ENCODE results near the gene EIF3L.

The EIF3L gene

DNA sequence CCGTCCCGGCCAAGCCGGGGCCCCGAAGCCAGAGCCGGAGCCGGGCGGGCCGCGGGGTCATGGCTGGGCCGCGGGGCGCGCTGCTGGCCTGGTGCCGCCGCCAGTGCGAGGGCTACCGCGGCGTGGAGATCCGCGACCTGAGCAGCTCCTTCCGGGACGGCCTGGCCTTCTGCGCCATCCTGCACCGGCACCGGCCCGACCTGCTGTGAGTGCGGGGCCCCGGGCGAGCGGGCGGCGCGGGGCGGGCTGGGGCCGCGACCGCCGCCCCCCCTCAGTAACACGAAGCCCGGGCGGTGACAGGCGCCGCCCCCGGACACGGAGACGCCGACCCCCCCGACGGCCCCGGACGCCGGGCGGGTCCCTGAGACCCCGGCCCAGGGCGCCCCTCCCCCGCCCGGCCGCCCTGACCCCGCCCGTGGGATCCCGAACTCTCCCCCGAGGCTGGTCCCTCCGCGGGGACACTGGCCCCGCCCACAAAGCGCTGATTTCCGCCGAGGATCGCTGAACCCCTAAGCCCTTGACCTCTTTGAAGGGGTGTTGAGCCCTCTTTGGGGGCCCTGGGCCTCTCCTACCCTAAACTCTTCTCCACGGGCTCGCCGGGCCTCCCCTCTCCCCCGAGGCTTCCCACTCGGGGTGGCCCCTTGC lies 57.3 kb downstream of the EIF3L start:
- no peak for DNase-seq (ENCODE audit: low spot score)

DNA sequence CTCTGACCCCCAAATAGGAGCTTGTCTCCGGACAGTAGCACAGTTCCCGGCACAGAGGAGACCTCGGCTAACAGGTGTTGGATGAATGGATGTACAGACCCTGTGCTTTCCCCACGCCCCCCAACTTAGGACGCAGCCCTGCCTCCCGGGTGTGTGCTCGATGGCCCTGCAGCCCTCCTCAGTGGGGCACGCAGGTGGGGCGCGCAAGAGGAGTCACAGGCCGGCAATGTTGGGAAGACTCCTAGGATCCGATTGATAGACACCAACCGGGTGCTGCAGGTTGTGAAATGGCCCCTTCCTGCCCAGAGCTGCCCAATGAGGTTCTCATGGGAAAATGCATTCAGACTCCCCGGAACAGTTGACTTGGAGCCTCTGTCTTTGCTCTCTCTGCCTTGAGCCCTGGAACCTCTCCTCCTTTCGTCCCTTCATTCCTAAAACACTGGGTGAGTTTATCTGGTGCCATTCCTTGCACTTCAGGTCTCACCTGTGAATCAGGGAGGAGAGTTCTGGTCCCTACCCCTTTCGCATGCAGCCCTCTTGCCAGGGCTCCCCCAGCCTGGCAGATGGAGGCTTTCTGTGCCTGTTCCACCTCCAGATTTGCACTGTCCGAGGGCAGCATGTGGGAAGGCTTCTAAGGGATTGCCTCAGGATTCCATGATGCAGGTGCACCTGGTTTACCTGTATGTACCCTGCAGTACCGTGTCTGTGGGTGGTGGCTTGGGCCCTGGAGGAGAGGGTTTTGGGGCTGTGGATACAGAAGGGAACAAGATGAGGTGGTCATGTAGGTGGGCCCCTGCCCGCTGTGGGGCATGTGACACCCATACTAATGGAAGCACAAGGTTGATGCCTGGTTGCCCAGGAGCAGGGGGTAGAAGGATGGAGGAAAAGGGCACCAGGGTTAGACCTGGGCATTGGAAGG lies 58.1 kb downstream of the EIF3L start:
- DNase-seq (ENCODE audit: low spot score), result no peak

DNA sequence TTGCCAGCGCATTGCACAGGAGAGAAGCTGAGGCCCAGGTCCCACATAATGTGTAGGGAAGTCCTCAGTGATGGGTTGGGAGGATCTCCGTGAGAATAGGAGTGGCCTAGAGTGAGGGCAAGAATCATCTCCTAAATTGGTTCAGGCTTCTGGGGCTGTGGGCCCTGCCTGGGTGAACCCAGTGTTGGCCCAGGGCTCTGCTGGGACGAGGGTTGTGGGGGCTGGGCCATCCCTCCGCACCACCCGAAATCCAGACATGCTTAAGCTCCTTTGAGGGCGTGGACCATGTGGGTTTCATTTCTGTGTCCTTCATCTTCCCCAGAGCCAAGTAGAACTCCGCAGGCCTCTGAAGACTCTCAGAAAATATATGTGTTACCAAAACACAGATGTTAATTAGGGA lies 60.5 kb downstream of the EIF3L start:
- no peak for DNase-seq (ENCODE audit: low spot score)

DNA sequence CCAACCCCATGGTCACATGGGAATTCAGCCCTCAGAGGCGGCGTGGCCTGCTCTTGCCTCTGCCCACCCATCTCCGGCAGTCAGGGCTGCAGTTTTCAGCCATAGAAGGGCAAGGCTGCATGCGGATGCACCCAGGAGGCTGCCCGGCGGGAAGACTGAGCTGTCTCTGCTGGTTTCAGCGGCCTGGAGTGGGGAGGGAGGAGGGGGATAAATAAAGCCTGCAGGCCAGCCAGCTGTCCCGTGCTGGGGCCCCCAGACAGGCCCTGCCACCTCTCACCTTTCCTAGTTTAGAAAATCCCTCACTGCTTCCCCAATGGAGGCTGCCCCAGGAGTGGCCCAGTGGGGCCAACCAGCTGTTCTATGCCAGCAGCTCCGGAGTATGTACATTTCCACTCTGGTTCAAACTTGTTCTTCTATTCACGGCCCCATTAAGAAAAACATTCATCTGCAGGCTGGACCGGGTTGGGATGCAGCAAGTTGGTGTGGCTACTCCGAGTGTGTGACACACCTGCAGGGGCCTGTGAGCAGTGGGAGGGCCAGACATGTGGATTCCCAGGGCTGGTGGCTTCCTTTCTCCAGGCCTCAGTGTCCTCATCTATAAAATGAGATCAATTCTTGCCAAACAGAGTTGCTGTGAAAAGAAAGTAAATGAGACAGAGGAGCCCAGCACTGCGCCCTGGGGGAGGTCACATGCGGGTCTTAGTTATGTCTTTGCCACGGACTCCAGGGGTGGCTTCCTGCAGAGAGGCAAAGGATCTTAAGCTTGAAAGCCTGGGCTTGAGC lies 61.9 kb downstream of the EIF3L start:
- DNase-seq (ENCODE audit: low spot score), result no peak

DNA sequence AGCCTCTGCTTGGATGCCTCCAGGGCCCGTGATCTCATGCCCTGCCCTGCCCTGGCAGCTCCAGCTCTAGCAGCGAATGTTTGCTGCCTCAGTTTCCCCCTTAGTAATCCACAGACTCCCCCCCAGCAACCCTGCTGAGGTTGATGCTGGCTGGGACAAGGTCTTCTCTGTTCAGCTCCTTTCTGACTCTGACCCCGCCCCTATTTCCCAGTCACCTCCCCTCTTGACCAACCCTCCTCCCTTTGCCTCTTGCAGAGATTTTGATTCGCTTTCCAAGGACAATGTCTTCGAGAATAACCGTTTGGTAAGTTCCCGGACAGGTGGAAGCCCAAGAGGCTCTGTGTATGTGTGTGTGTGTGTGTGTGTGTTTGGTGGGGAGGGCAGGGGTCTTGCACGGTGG lies 62.5 kb downstream of the EIF3L start:
- no peak for DNase-seq (ENCODE audit: low spot score)

DNA sequence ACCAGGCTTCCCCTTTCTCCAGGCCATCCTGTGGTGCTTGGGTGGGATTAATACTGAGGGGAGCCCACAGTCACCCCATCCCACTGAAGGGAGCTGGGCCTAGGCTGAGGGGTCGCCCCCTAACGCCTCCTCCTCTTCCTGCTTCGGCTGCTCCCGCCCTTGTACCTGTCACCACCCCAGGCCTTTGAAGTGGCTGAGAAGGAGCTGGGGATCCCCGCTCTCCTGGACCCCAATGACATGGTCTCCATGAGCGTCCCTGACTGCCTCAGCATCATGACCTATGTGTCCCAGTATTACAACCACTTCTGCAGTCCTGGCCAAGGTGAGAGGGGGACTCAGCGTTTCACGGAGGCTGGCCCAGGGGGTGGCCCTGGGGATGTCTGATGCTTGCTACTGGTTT lies 63.0 kb downstream of the EIF3L start:
- no peak for DNase-seq (ENCODE audit: low spot score)

DNA sequence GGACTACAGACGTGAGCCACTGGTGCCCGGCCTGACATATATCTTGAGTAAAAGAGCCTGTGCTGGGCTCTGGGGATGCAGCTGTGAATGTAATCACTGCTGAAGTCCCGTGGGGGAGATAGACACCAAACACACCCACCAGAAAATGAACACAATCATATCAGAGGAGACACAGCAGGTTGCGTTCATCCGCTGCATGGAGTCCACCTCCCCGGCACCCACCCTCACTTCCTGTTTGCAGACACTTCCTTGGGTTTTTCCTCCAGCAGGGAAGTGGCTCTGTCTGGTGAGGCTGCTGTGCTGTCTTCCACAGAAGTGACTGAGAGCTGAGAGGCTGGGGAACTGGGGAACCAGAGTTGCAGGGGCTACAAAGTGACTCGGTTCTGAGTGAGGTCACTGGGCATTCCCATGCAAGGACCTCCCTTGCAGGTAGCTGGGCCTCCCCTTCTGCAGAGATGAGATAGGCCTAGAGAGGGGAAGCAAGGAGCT lies 64.1 kb downstream of the EIF3L start:
- DNase-seq (ENCODE audit: low spot score), result no peak

DNA sequence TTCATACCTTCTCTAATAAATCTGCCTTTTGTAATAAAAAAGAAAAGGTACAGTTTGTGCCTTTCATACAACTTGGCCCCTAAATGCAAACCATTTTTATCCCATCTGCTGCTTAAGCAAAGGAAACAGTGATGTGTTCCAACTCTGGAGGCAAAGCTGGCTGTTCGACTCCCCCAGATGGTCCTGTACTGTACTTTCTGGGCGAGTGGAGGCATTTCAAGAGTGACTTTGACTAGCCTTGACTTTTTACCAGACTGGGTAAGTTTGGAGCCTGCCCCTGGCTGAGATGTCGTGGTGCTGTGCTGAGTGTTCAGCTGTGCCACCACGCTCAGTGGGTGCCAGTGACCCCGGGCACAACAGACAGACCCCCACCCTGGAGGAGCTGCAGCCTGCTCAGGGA lies 67.1 kb downstream of the EIF3L start:
- no peak for DNase-seq (ENCODE audit: low spot score)

DNA sequence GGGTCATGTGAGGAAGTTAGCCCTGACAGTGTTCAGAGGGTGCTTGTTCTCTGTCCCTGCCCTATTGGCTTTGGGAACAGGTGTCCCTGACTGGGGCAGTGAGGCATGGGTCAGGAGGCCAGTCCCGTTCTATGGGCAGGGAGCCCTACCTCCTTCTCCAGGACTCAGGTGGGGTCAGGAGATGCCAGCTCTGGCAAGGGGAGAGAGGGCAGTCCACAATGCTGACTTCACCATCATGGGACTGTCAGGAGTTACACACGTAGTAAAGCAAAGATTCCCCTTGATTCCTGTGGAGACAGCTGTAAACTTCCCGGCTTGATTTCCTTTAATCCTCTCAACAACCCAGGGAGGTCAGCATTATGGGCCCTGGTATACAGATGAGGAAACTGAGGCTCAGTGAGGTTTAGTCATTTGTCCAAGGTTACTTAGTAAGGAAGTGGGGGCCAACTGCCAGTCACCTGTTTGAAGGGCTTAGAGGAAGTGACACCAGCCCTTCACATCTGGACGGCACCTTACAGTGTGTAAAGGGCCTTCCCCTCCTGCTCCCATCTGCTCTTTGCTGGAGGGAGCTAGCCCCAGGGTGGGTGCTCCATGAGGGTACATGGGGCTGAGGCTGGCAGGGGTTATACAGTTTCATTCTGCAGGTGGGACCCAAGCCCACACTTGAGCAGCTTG lies 68.8 kb downstream of the EIF3L start:
- DNase-seq (ENCODE audit: low spot score), result no peak

DNA sequence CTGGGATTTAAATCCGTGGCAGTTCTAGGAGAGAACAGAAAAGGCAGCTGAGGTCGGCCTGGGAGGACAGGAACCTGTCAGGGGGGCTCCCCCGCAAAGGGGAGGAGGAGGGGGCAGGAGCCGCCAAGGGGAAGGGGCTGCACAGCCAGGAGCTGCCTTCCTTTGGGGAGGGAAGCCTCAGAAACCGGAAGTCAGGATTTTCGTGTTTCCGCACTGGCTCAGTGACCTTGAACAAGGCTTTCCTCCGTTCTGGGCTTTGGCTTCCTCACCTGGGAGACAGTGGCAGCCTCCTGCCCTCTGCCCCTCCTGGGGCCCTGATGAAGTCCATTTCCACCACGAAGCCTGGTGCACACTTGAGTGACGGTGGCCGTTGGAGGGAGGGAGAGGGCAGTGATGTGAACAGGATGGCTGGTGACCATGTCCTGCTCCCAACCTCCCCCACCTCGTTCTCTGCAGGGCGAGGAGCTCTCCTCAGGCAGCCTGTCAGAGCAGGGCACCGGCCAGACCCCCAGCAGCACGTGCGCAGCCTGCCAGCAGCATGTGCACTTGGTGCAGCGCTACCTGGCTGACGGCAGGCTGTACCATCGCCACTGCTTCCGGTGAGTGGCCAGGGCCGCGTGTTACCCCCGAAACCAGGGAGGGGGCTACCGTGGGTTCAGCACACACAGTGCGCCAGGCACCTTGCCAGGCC lies 69.5 kb downstream of the EIF3L start:
- DNase-seq (ENCODE audit: low spot score), result no peak

DNA sequence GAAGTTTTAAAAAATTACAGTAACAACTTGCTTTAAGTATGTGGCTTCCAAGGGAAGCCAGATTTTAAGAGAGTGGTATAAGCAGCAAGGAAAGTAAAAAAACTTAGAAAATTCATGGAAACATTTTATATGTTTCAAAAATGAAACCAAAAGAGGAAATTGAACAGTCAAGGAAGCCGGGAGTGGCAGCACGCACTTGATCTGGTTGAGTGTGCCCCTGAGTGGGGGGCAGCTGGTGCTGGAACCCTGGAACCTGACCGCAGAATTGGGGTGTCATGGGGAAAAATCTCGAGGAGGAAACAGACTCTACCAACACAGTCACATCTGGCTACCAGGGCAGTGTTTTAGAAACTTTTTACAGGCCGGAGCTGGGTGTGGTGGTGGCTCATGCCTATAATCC lies 70.9 kb downstream of the EIF3L start:
- DNase-seq (ENCODE audit: low spot score), result no peak

DNA sequence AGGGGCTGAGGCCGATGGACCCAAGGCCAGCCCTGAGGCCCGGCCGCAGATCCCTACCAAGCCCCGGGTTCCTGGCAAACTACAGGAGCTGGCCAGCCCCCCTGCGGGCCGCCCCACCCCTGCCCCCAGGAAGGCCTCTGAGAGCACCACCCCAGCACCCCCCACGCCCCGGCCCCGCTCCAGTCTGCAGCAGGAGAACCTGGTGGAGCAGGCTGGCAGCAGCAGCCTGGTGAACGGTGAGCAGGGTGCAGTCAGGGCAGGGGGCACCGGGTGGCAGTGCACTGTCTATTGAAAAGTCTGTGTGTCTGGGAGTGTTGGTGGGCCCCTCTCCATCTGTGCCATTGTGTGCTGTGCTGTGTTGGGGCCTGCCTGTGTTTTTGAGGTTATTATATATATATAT lies 73.0 kb downstream of the EIF3L start:
- no peak for DNase-seq (ENCODE audit: low spot score)

DNA sequence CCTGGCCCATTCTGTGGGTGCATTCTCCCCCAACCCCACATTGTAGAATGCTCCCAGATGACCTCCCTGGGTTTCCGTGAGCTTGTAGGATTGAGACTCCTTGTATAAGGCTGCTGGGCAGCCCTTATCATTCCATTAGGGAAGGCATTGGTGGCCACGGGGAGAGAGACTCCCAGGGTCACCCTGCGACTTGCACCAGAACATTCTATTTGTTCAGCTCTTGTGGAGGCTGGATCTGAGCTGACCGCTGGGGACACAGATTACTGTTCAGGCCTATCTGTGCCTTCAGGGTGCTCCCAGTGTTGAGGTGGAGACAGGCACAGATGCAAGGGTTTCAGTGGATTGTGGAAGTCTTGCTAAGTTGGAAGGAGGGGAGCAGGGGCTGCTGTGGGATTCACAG lies 74.7 kb downstream of the EIF3L start:
- no peak for DNase-seq (ENCODE audit: low spot score)

DNA sequence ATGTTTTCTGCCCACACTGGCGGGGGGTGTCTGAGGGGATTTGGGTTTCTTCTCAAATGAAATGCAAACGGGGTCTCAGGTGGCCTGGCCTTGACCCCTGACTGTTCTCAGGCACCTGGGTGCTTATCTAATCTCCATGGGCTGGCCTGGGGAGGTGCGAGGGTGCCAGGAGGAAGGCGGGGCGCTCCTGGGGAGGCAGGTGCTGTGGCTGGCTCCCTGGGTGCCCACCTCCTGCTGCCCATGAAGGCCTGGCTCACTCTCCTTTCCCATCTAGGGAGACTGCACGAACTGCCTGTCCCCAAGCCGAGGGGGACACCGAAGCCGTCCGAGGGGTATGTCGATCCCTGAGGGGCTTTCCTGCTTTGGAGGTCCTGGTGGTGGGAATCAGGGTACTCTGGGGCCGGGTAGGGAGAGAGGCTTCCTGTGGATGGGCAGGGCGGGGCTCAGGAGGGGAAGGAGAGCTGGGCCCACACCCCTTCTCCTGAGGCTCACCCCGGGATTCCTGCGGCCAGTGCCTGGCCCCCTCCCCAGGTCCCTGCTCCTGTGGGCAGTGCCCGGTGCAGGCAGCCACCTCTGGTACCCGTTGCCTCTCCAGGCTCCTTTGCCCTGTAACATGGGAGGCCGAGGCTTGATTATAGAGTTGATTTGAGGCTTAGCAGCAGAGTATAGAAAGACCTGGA lies 75.3 kb downstream of the EIF3L start:
- no peak for DNase-seq (ENCODE audit: low spot score)

DNA sequence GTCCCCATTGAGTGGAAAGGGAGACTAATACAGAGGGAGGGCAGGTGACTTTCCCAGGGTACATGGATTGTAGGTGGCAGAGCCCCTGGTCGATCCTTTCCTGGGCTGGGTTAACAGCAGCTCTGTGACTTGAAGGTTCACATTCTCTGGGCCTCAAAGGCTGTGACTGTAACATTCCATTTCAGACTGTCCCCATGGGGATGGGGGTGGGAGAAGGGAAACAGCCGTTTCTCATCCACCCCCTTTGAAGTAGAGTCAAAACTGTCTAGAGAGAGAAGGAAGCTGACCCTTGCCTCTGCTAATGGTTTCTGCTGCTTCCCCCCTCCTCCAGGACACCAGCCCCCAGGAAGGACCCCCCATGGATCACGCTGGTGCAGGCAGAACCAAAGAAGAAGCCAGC lies 76.1 kb downstream of the EIF3L start:
- no peak for DNase-seq (ENCODE audit: low spot score)

DNA sequence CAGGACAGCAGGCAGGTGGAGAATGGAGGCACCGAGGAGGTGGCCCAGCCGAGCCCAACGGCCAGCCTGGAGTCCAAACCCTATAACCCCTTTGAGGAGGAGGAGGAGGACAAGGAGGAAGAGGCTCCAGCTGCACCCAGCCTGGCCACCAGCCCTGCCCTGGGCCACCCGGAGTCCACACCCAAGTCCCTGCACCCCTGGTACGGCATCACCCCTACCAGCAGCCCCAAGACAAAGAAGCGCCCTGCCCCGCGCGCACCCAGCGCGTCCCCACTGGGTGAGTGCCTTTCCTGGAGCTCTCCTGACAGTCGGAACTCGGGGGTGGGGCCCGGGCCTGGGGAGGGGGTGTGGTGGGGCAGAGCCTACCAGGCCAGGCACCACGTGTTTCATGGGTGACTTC lies 76.5 kb downstream of the EIF3L start:
- DNase-seq (ENCODE audit: low spot score), result no peak

DNA sequence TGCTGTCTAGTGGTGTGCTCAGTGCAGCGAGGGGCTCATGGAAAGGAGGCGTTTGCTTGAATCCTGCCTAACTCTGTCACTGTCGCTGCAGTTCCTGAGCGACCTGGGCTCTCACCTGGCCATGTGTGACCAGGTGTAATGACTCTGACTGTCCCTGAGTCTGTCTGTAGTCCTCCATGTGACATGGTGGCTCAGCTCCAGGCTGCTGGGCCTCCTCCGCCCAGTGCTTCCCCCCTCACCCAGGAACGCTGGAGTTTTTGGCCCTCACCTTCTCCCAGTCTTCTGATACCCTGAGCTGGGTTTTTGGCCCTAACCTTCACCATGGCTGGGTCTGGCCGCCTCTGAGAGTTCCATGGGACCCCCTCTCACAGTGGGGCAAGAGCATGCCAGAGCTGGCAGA lies 77.1 kb downstream of the EIF3L start:
- DNase-seq (ENCODE audit: low spot score), result no peak

DNA sequence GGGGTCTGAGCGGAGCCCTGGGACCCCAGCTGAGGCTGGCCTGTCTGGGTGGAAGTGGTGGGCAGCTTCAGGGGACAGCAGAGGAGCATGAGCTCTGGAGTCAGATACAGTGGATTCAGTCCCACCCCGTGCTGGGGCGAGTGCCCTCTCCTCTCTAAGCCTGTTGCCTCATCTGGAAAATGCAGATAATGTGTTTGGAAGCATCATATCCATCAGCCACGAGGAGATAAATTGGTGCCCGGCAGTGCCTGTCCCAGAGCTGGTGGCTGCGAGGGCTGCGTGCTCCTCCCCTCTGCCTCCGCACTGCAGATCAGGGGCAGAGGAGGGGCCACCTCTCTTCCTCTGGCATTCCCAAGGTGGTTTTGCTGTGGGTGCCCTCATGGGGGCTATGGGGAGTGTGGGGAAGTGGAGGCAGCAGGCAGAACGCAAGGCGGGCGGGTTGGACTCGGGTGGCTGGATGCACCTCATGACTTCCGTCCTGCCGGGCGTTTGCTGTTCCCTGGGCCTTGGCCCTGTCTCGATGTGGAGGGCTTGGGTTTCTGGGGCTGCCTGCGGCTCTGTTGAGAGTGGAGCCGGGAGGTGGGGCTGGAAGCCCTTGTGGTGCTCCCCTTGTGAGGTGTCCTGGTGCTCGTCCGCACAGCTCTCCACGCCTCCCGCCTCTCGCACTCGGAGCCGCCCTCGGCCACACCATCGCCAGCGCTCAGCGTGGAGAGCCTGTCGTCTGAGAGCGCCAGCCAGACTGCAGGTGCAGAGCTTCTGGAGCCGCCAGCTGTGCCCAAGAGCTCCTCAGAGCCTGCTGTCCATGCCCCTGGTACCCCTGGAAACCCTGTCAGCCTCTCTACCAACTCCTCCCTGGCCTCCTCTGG lies 77.8 kb downstream of the EIF3L start:
- no peak for DNase-seq (ENCODE audit: low spot score)

DNA sequence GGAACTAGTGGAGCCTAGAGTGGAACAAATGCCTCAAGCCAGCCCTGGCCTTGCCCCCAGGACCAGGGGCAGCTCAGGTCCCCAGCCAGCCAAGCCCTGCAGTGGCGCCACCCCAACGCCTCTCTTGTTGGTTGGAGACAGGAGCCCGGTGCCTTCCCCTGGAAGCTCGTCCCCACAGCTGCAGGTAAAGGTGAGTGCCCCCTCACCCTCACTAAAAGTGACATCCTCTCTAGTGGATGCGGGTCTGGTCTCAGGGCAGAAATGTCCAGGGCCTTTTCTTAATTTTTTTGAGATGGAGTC lies 78.4 kb downstream of the EIF3L start:
- no peak for DNase-seq (ENCODE audit: low spot score)

DNA sequence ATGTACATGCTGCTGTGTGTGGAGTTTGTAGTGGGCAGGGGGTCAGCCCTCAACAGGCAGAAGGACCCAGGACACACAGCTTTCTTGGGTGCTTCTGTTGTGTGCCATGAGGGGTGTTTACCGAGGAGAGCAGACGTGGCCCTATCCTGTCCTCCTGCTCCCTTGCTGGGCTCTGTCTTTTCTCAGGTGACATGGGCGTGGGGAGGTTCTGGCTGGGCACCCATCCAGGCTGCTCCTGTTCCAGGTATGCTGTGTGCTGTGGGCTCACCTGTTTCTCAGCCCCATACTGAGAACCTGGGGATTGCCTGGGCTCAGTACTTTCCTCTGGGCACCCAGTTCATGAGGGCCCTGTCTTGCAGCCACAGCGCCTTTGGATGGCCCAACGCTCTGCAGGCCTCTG lies 80.2 kb downstream of the EIF3L start:
- DNase-seq (ENCODE audit: low spot score), result no peak

Measured in LoVo (cell line).